Measurements from ENCODE around the gene MRGPRG. TPM values are rescaled to one million over a fixed set of nuclear protein-coding genes. Genes with fewer than 3 reads are reported as not detected.

MRGPRG gene
- total and polyA plus RNA-seq, 4 donors = not detected

DNA sequence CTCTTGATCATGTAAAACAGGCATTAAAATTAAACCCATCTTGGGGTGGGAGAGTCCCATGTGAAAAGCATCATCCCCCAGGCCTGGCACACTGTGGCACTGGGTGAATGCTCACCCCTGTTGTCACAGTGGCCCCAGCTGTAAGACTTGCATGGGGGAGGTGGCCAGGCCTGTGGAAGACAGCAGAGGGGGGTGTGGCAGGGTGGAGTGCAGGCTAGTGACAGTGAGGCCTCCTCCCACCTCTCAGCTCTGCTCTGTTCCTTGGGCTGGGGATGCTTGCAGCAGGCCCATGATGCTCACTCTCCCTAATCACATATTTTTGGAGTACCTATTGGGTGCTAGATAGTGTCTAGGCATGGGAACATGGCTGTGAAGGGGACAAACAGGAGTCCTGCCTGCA, 43.4 kb downstream of the MRGPRG start:
- H3K9ac ChIP-seq (ENCODE audit: insufficient read depth in 1 of 2, low read length in 2 of 2) = no peak overlapping the region
- no peaks in the 10 kb centered on the region for H3K27me3 ChIP-seq (ENCODE audit: control insufficient read depth in 3 of 3, insufficient read depth in 3 of 3, low read length in 2 of 3)
- no peaks in the 10 kb centered on the region for H3K36me3 ChIP-seq (ENCODE audit: control insufficient read depth in 4 of 4, insufficient read depth in 4 of 4, low read length in 4 of 4)
- H3K9me3 ChIP-seq (ENCODE audit: control insufficient read depth in 4 of 4, insufficient read depth in 3 of 4, low read length in 3 of 4) = peaks cover 1 to 6% (median 3%) of the 10 kb centered on the region in 4 donors
- H3K4me1 ChIP-seq (ENCODE audit: control insufficient read depth in 5 of 5, insufficient read depth in 5 of 5, low read length in 5 of 5) = no peaks in the 10 kb centered on the region
- ATAC-seq (ENCODE audit: insufficient read depth, low FRiP score) = no peak
- no peak for DNase-seq
- H3K4me3 ChIP-seq = no peak overlapping the region
- H3K27ac ChIP-seq (ENCODE audit: low read depth in 1 of 2, low read length in 1 of 2) = no peak overlapping the region
- TF ChIP-seq, protein P1, sequence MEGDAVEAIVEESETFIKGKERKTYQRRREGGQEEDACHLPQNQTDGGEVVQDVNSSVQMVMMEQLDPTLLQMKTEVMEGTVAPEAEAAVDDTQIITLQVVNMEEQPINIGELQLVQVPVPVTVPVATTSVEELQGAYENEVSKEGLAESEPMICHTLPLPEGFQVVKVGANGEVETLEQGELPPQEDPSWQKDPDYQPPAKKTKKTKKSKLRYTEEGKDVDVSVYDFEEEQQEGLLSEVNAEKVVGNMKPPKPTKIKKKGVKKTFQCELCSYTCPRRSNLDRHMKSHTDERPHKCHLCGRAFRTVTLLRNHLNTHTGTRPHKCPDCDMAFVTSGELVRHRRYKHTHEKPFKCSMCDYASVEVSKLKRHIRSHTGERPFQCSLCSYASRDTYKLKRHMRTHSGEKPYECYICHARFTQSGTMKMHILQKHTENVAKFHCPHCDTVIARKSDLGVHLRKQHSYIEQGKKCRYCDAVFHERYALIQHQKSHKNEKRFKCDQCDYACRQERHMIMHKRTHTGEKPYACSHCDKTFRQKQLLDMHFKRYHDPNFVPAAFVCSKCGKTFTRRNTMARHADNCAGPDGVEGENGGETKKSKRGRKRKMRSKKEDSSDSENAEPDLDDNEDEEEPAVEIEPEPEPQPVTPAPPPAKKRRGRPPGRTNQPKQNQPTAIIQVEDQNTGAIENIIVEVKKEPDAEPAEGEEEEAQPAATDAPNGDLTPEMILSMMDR (IDR thresholded peaks at IDR 0.05; ENCODE audit: control extremely low read depth, extremely low read depth) = no peak

DNA sequence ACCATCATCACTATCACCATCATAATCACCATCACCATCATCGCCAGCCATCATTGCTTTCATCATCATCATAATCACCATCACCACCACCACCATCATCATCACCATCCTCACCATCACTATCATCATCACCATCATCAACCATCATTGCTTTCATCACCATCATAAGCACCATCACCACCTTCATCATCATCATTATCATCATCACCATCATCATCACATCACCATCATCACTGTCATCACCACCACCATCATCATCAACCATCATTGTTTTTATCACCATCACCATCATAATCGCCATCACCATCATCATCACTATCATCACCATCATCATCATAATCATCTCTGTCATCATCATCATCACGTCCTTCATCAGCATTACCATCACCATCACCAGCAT, 44.2 kb downstream of the MRGPRG start:
- Histone ChIP-seq H3K4me1 (ENCODE audit: control insufficient read depth in 5 of 5, insufficient read depth in 5 of 5, low read length in 5 of 5) (peaks cover 0 to 8% (median 2%) of the 10 kb centered on the region in 5 donors), H3K9ac (ENCODE audit: insufficient read depth in 1 of 2, low read length in 2 of 2) (no peak overlapping the region), H3K36me3 (ENCODE audit: control insufficient read depth in 4 of 4, insufficient read depth in 4 of 4, low read length in 4 of 4) (no peaks in the 10 kb centered on the region), H3K9me3 (ENCODE audit: control insufficient read depth in 4 of 4, insufficient read depth in 3 of 4, low read length in 3 of 4) (peaks cover 1 to 6% (median 3%) of the 10 kb centered on the region in 4 donors), H3K27me3 (ENCODE audit: control insufficient read depth in 3 of 3, insufficient read depth in 3 of 3, low read length in 2 of 3) (no peaks in the 10 kb centered on the region), H3K27ac (ENCODE audit: low read depth in 1 of 2, low read length in 1 of 2) (no peak overlapping the region), H3K4me3 (no peak overlapping the region)
- ATAC-seq (ENCODE audit: insufficient read depth, low FRiP score) (no peak), DNase-seq (no peak)
- WGBS, 2 donors = 91 to 94% methylated on average over 3 of the region's 3 CpGs
- TF ChIP-seq, protein P1 (IDR thresholded peaks at IDR 0.05; ENCODE audit: control extremely low read depth, extremely low read depth) = no peak

DNA sequence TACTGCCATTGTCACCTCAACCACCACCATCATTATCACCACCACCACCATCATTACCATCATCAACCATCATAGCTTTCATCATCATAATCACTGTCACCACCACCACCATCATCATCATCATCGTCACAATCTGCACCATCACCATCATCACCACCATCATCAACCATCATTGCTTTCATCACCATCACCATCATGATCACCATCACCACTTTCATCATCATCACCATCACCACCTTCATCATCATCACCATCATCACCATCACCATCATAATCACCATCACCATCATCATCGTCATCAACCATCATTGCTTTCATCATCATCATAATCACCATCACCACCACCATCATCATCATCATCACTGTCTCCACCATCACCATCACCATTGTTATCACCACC, 44.8 kb downstream of the MRGPRG start:
- 96 to 100% methylated on average over 2 of the region's 2 CpGs for WGBS, 2 donors
- H3K4me3 ChIP-seq = no peak overlapping the region

More for the DNA sequence above, 44.8 kb downstream of the MRGPRG start:
- TF ChIP-seq, protein P1 (IDR thresholded peaks at IDR 0.05; ENCODE audit: control extremely low read depth, extremely low read depth) = no peak
- peaks cover 0 to 14% (median 7%) of the 10 kb centered on the region in 5 donors for H3K4me1 ChIP-seq (ENCODE audit: control insufficient read depth in 5 of 5, insufficient read depth in 5 of 5, low read length in 5 of 5)
- DNase-seq (no peak), ATAC-seq (ENCODE audit: insufficient read depth, low FRiP score) (no peak)
- no peak overlapping the region for H3K9ac ChIP-seq (ENCODE audit: insufficient read depth in 1 of 2, low read length in 2 of 2)
- H3K27me3 ChIP-seq (ENCODE audit: control insufficient read depth in 3 of 3, insufficient read depth in 3 of 3, low read length in 2 of 3) = no peaks in the 10 kb centered on the region
- no peaks in the 10 kb centered on the region for H3K36me3 ChIP-seq (ENCODE audit: control insufficient read depth in 4 of 4, insufficient read depth in 4 of 4, low read length in 4 of 4)
- no peak overlapping the region for H3K27ac ChIP-seq (ENCODE audit: low read depth in 1 of 2, low read length in 1 of 2)
- peaks cover 1 to 6% (median 3%) of the 10 kb centered on the region in 4 donors for H3K9me3 ChIP-seq (ENCODE audit: control insufficient read depth in 4 of 4, insufficient read depth in 3 of 4, low read length in 3 of 4)
